HepG2 (cell line): Measurements from ENCODE around the gene HHIPL1. TPM values are rescaled to one million over a fixed set of nuclear protein-coding genes. Genes with fewer than 3 reads are reported as not detected.

Source experiments
- ATAC-seq: fragments of 200-7000 bp; cut with Tn5 transposase; 3 replicates; pipeline ENCODE4 v1.9.1; 2020; ENCODE audit warnings: mild to moderate bottlenecking, moderate library complexity
- BruUV-seq: library from RNA; stranded (reverse); fragments of 400-500 nt; replicated peaks from 2 replicates; lab custom pipeline; 2021; lab: Mats Ljungman, UMichigan
- CTCF ChIA-PET: fragments of 300-600 bp; formaldehyde crosslinking; extraction: SDS; loops from one replicate; lab custom pipeline; 2021; ENCODE audit warnings: low total read pairs, inconsistent platforms, low intra/inter-chr PET ratio; lab: Yijun Ruan, JAX
- POLR2A ChIA-PET: fragments of 350-600 bp; sonication (Branson Sonifier 250); formaldehyde crosslinking; loops from one replicate; lab custom pipeline; 2020; ENCODE audit warnings: antibody characterized with exemption, inconsistent platforms; lab: Yijun Ruan, JAX
- DNase-seq: peaks from one replicate; pipeline ENCODE4 v3.0.0-alpha.2; 2015; ENCODE audit warnings: low spot score
- FAIRE-seq: peaks from 3 replicates; lab custom pipeline; 2011; peaks lifted over from hg19 to GRCh38; lab: Jason Lieb, UNC
- H2AFZ ChIP-seq: one replicate; pipeline ENCODE4 v1.6.1; 2011; ENCODE audit warnings: low read length, inconsistent platforms
- H3K27ac ChIP-seq: fragments of 300-600 bp; 3 replicates; pipeline ENCODE4 v1.8.0; 2011; ENCODE audit warnings: mixed run types, mild to moderate bottlenecking, mixed read lengths, low read length, inconsistent platforms; ENCODE audit not compliant: insufficient read depth; ENCODE audit errors: extremely low read length
- H3K27me3 ChIP-seq, 2 experiments: fragments of 200-600 bp in 1 of 2; 2 replicates in 1 of 2; 3 replicates in 1 of 2; pipeline versions ENCODE4 v1.6.0 to v1.8.0; 2011; ENCODE audit warnings: low read length in 2 of 2, mild to moderate bottlenecking in 2 of 2, moderate library complexity in 2 of 2, inconsistent platforms in 1 of 2; ENCODE audit not compliant: insufficient read depth in 2 of 2, control insufficient read depth in 1 of 2
- H3K36me3 ChIP-seq, 2 experiments: fragments of 200-600 bp in 1 of 2; replicated peaks in 1 of 2; 2 replicates in 1 of 2; 3 replicates in 1 of 2; pipeline versions ENCODE4 v1.5.1 to v1.8.0; 2011; ENCODE audit warnings: low read length in 2 of 2, inconsistent platforms in 1 of 2; ENCODE audit not compliant: insufficient read depth in 2 of 2, control insufficient read depth in 1 of 2
- H3K4me1 ChIP-seq: 2 replicates; pipeline ENCODE4 v1.5.1; 2012; ENCODE audit warnings: low read length, inconsistent platforms; ENCODE audit not compliant: insufficient read depth
- H3K4me2 ChIP-seq: 2 replicates; pipeline ENCODE4 v1.6.0; 2011; ENCODE audit warnings: low read depth, low read length, inconsistent platforms
- H3K4me3 ChIP-seq, 3 experiments: fragments of 200-600 bp in 1 of 3; sonication (generic), shearing (Covaris generic) in 1 of 3; replicated peaks in 1 of 3; 2 replicates each; pipeline ENCODE4 v1.5.1; 2011 to 2016; ENCODE audit warnings: low read length in 3 of 3, inconsistent platforms in 2 of 3, low read depth in 2 of 3, mild to moderate bottlenecking in 2 of 3, control low read depth in 1 of 3, mixed read lengths in 1 of 3; ENCODE audit not compliant: insufficient read depth in 1 of 3
- H3K79me2 ChIP-seq: one replicate; pipeline ENCODE4 v1.6.1; 2011; ENCODE audit warnings: low read length, inconsistent platforms; ENCODE audit not compliant: insufficient read depth
- H3K9ac ChIP-seq: 2 replicates; pipeline ENCODE4 v1.6.0; 2011; ENCODE audit warnings: mild to moderate bottlenecking, low read depth, low read length, inconsistent platforms; ENCODE audit not compliant: insufficient read depth
- H3K9me3 ChIP-seq: 2 replicates; pipeline ENCODE4 v1.5.1; 2012; ENCODE audit warnings: mild to moderate bottlenecking, low read length
- H4K20me1 ChIP-seq: 2 replicates; pipeline ENCODE4 v1.6.0; 2011; ENCODE audit warnings: inconsistent platforms, mild to moderate bottlenecking, low read length, moderate library complexity; ENCODE audit not compliant: insufficient read depth
- ATM ChIP-seq: fragments of 450-650 bp; IDR thresholded peaks from 2 replicates; pipeline ENCODE4 v1.7.1; 2017; ENCODE audit warnings: mild to moderate bottlenecking, borderline replicate concordance
- CCDC6 ChIP-seq: sonication (generic); formaldehyde crosslinking; IDR thresholded peaks from 2 replicates; pipeline ENCODE4 v1.8.1; 2022; ENCODE audit warnings: mild to moderate bottlenecking, missing genetic modification reagents, moderate library complexity
- CEBPG ChIP-seq: IDR thresholded peaks from 2 replicates; pipeline ENCODE4 v1.6.1; 2016
- KLF9 ChIP-seq: IDR thresholded peaks from 2 replicates; pipeline ENCODE4 v1.6.1; 2016; ENCODE audit warnings: low read depth
- MEF2D ChIP-seq: sonication (generic); formaldehyde crosslinking; IDR thresholded peaks from 2 replicates; pipeline ENCODE4 v1.5.1; 2020; ENCODE audit warnings: mild to moderate bottlenecking, missing genetic modification reagents
- MTF2 ChIP-seq: sonication (generic); formaldehyde crosslinking; IDR thresholded peaks from 2 replicates; pipeline ENCODE4 v1.5.0; 2020; ENCODE audit warnings: missing genetic modification reagents, borderline replicate concordance
- NKX3-1 ChIP-seq: sonication (generic); formaldehyde crosslinking; IDR thresholded peaks from 2 replicates; pipeline ENCODE4 v1.5.0; 2020; ENCODE audit warnings: missing genetic modification reagents
- SIX4 ChIP-seq: sonication (generic); formaldehyde crosslinking; IDR thresholded peaks from 2 replicates; pipeline ENCODE4 v1.4.0; 2020; ENCODE audit warnings: missing genetic modification reagents
- ZMAT3 ChIP-seq: sonication (generic); formaldehyde crosslinking; conservative IDR thresholded peaks from 2 replicates; pipeline ENCODE4 v1.7.0; 2021; ENCODE audit warnings: missing genetic modification reagents
- ZNF124 ChIP-seq: sonication (generic); formaldehyde crosslinking; IDR thresholded peaks from 2 replicates; pipeline ENCODE4 v1.4.0; 2020; ENCODE audit warnings: missing genetic modification reagents
- ZNF235 ChIP-seq: sonication (generic); formaldehyde crosslinking; IDR thresholded peaks from 2 replicates; pipeline ENCODE4 v1.8.1; 2023; ENCODE audit warnings: mild to moderate bottlenecking, missing genetic modification reagents, borderline replicate concordance
- ZNF335 ChIP-seq: sonication (generic); formaldehyde crosslinking; IDR thresholded peaks from 2 replicates; pipeline ENCODE4 v1.4.0; 2020; ENCODE audit warnings: missing genetic modification reagents
- ZNF343 ChIP-seq: sonication (generic); formaldehyde crosslinking; IDR thresholded peaks from 2 replicates; pipeline ENCODE4 v1.4.0; 2020; ENCODE audit warnings: mild to moderate bottlenecking, missing genetic modification reagents
- ZNF772 ChIP-seq: sonication (generic); formaldehyde crosslinking; IDR thresholded peaks from 2 replicates; pipeline ENCODE4 v1.5.0; 2020; ENCODE audit warnings: mild to moderate bottlenecking, missing genetic modification reagents
- ZNF841 ChIP-seq: sonication (generic); formaldehyde crosslinking; IDR thresholded peaks from 2 replicates; pipeline ENCODE4 v1.8.1; 2023; ENCODE audit warnings: missing genetic modification reagents, borderline replicate concordance
- WGBS: methylation state at CpG from one replicate; pipeline ENCODE4 v1.1.6; 2017; ENCODE audit warnings: low lambda C conversion rate; 5-methylcytosine and 5-hydroxymethylcytosine counted together
- in situ Hi-C: cut with HindIII; loops from 2 replicates; pipeline ENCODE4 v1.10.0; 2017; ENCODE audit warnings: low pct_unique_long_range_greater_than_20kb; ENCODE audit not compliant: extremely low pct_ligation_motif_present
- intact Hi-C: fragments of 100-400 bp; cut with micrococcal nuclease; formaldehyde crosslinking; loops from one replicate; pipeline ENCODE4 v1.10.0; 2022; ENCODE audit not compliant: unreplicated experiment
- polyA plus RNA-seq, 8 experiments: library from polyadenylated mRNA; depleted of rRNA in 3 of 8; stranded (reverse) in 7 of 8; unstranded in 1 of 8; fragments of >200 nt; fragmentation: Illumina TruSeq in 4 of 8; extraction: Trizol in 4 of 8; gene quantifications; 2 replicates each; pipeline versions ENCODE4 v1.2.1 to v1.2.3, GENCODE V29; 2011 to 2016; ENCODE audit warnings: low read depth in 4 of 8, missing spikeins in 1 of 8, mixed read lengths in 1 of 8; ENCODE audit not compliant: insufficient read depth in 1 of 8
- total RNA-seq, 5 experiments: library from RNA; depleted of rRNA; stranded (reverse); fragments of >200 nt; fragmentation: Illumina TruSeq; extraction: Trizol; gene quantifications; 2 replicates each; pipeline ENCODE4 v1.2.3, GENCODE V29; 2016; ENCODE audit warnings: low read depth in 1 of 5
- TF ChIP-seq, protein P1 (sequence below): IDR thresholded peaks from 2 replicates; pipeline ENCODE4 v1.6.1; 2016; ENCODE audit warnings: missing biosample characterization, missing genetic modification reagents, low read depth
- TF ChIP-seq, protein P2 (sequence below): sonication (generic); formaldehyde crosslinking; IDR thresholded peaks from 2 replicates; pipeline ENCODE4 v1.5.0; 2020; ENCODE audit warnings: mild to moderate bottlenecking, missing genetic modification reagents
- TF ChIP-seq, protein P3 (sequence below): sonication (generic); formaldehyde crosslinking; conservative IDR thresholded peaks from 2 replicates; pipeline ENCODE4 v1.4.0; 2020; ENCODE audit warnings: missing genetic modification reagents
- TF ChIP-seq, protein P4 (sequence below): sonication (generic); formaldehyde crosslinking; IDR thresholded peaks from 2 replicates; pipeline ENCODE4 v1.9.0; 2021; ENCODE audit warnings: missing genetic modification reagents, borderline replicate concordance

HHIPL1 gene
- total and polyA plus RNA-seq, 2 of the 13 experiments (the other 11 are each of a cell fraction or from before 2014, with no cell fraction given) = not detected

DNA sequence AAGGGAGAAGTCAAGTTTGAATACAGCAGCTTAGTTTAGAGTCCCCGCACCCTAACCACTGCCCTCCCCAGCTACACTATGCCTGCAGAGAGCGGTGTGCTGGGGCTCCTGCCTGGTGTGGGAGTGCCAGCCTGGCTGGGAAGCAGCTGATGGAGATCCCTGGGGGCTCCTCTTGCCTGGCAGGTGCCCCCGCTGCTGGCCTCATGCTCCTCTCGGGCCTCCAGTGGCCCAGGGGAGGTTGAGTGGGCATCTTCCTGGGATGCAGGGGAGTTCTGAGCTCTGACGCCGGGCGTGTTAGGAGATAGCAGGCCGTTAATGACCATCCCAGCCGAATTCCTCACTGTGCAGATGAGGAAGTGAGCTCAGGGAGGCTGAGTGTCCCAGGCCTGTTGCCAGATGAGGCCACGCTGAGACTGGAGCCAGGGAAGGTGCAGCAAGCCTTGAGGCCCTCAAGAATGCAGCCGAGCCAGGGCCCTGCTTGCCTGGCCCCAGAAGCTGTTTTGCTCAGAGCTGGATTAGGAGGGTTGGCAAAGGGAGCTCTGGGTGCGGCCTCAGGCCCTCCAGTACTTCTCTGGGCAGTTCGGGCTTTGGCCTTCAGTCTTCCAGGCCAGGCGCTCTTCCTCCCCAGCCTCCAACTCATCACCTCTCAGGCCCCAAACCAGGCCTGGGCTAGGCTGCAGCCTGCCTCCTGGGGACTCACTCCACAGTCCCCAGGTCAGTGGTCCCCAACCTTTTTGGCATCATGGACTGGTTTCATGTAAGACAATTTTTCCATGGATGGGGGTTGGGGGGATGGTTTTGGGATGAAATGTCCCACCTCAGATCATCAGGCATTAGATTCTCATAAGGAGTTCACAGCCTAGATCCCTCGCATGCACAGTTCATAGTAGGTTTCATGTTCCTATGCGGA, 32.6 kb downstream of the HHIPL1 start:
- peaks cover 3 to 6% of the 10 kb centered on the region in 2 experiments; a peak in 1 of 5 replicates for H3K27me3 ChIP-seq
- H3K9ac ChIP-seq = no peak overlapping the region
- peaks cover 8% of the 10 kb centered on the region; the same call in 1 of the 2 replicates for H3K9me3 ChIP-seq
- H4K20me1 ChIP-seq = no peaks in the 10 kb centered on the region
- H2AFZ ChIP-seq = no peak overlapping the region
- no peak for DNase-seq
- H3K4me2 ChIP-seq = no peak overlapping the region
- no peaks in the 10 kb centered on the region for H3K79me2 ChIP-seq
- ChIA-PET POLR2A (no interaction called here), CTCF (no interaction called here)
- WGBS = 77% methylated on average over 6 of the region's 16 CpGs
- FAIRE-seq = no peak
- H3K36me3 ChIP-seq = no peaks in the 10 kb centered on the region
- ATAC-seq = no peak
- peaks cover 11% of the 10 kb centered on the region for H3K4me1 ChIP-seq
- no peak overlapping the region for H3K4me3 ChIP-seq
- no peak overlapping the region for H3K27ac ChIP-seq
- intact Hi-C loops = no loop called here
- in situ Hi-C loops = no loop called here
- BruUV-seq = no TSS peak
- TF ChIP-seq KLF9 (CRISPR knock-in tag) (no peak), NKX3-1 (CRISPR knock-in tag) (no peak), ZNF343 (no peak), ZNF772 (CRISPR knock-in tag) (no peak), ZNF335 (CRISPR knock-in tag) (no peak), ZNF841 (no peak), CCDC6 (CRISPR knock-in tag) (no peak), SIX4 (CRISPR knock-in tag) (no peak), MEF2D (CRISPR knock-in tag) (no peak), ZNF124 (no peak), CEBPG (CRISPR knock-in tag) (no peak), MTF2 (CRISPR knock-in tag) (no peak), ATM (no peak), ZMAT3 (no peak), ZNF235 (CRISPR knock-in tag) (no peak)
- TF ChIP-seq, protein P1, sequence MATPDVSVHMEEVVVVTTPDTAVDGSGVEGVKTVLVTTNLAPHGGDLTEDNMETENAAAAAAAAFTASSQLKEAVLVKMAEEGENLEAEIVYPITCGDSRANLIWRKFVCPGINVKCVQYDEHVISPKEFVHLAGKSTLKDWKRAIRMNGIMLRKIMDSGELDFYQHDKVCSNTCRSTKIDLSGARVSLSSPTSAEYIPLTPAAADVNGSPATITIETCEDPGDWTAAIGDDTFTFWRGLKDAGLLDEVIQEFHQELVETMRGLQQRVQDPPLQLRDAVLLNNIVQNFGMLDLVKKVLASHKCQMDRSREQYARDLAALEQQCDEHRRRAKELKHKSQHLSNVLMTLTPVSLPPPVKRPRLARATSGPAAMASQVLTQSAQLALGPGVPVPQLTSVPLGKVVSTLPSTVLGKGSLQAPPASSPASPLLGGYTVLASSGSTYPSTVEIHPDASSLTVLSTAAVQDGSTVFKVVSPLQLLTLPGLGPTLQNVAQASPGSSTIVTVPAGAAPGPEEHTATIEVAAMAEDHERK (CRISPR knock-in tag) = no peak
- TF ChIP-seq, protein P2, sequence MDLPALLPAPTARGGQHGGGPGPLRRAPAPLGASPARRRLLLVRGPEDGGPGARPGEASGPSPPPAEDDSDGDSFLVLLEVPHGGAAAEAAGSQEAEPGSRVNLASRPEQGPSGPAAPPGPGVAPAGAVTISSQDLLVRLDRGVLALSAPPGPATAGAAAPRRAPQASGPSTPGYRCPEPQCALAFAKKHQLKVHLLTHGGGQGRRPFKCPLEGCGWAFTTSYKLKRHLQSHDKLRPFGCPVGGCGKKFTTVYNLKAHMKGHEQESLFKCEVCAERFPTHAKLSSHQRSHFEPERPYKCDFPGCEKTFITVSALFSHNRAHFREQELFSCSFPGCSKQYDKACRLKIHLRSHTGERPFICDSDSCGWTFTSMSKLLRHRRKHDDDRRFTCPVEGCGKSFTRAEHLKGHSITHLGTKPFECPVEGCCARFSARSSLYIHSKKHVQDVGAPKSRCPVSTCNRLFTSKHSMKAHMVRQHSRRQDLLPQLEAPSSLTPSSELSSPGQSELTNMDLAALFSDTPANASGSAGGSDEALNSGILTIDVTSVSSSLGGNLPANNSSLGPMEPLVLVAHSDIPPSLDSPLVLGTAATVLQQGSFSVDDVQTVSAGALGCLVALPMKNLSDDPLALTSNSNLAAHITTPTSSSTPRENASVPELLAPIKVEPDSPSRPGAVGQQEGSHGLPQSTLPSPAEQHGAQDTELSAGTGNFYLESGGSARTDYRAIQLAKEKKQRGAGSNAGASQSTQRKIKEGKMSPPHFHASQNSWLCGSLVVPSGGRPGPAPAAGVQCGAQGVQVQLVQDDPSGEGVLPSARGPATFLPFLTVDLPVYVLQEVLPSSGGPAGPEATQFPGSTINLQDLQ = no peak
- TF ChIP-seq, protein P3, sequence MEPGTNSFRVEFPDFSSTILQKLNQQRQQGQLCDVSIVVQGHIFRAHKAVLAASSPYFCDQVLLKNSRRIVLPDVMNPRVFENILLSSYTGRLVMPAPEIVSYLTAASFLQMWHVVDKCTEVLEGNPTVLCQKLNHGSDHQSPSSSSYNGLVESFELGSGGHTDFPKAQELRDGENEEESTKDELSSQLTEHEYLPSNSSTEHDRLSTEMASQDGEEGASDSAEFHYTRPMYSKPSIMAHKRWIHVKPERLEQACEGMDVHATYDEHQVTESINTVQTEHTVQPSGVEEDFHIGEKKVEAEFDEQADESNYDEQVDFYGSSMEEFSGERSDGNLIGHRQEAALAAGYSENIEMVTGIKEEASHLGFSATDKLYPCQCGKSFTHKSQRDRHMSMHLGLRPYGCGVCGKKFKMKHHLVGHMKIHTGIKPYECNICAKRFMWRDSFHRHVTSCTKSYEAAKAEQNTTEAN (CRISPR knock-in tag) = no peak
- TF ChIP-seq, protein P4, sequence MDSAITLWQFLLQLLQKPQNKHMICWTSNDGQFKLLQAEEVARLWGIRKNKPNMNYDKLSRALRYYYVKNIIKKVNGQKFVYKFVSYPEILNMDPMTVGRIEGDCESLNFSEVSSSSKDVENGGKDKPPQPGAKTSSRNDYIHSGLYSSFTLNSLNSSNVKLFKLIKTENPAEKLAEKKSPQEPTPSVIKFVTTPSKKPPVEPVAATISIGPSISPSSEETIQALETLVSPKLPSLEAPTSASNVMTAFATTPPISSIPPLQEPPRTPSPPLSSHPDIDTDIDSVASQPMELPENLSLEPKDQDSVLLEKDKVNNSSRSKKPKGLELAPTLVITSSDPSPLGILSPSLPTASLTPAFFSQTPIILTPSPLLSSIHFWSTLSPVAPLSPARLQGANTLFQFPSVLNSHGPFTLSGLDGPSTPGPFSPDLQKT (CRISPR knock-in tag) = no peak
